ENCODE measurements around the gene GYG1.

DNA sequence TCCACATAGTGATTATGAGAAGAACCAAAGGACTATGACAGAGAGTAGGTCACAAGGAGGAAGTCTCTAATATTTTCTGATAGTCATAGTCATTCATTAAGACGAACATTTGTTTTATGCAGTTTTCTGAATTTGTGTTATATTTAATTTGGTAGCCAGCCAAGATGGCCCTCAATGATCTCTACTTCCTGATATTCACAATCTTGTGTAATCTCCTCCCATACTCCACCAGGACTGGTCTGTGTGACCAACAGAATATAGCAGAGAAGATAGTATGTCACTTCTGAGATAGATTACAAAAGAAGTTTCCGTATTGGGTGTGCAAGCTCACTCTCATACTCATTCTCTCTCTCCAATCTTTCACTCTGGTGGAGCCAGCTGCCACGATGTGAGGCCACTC lies 64.2 kb downstream of the GYG1 start:
- TF ChIP-seq, protein P1, sequence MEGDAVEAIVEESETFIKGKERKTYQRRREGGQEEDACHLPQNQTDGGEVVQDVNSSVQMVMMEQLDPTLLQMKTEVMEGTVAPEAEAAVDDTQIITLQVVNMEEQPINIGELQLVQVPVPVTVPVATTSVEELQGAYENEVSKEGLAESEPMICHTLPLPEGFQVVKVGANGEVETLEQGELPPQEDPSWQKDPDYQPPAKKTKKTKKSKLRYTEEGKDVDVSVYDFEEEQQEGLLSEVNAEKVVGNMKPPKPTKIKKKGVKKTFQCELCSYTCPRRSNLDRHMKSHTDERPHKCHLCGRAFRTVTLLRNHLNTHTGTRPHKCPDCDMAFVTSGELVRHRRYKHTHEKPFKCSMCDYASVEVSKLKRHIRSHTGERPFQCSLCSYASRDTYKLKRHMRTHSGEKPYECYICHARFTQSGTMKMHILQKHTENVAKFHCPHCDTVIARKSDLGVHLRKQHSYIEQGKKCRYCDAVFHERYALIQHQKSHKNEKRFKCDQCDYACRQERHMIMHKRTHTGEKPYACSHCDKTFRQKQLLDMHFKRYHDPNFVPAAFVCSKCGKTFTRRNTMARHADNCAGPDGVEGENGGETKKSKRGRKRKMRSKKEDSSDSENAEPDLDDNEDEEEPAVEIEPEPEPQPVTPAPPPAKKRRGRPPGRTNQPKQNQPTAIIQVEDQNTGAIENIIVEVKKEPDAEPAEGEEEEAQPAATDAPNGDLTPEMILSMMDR (IDR thresholded peaks at IDR 0.05), result no peak
- no peak for TF ChIP-seq EZH2 (IDR thresholded peaks at IDR 0.05; ENCODE audit: borderline replicate concordance, insufficient read depth, low read depth, low read length, poor library complexity, severe bottlenecking)
